Thoracic aorta (tissue), 2 donors: ENCODE measurements around the gene LGR4. TPM values are rescaled to one million over a fixed set of nuclear protein-coding genes. Genes with fewer than 3 reads are reported as not detected.

Source experiments
- ATAC-seq: fragments of 150-250 bp; one replicate; pipeline ENCODE4 v1.8.0; 2017; ENCODE audit warnings: low read depth; ENCODE audit not compliant: insufficient number of reproducible peaks, low FRiP score
- DNase-seq: peaks from one replicate; pipeline ENCODE4 v3.0.0-alpha.2; 2020; ENCODE audit warnings: low spot score
- H3K27ac ChIP-seq, 2 donors: fragments of 200-600 bp; sonication (generic); 1 replicate in 1 of 2; 2 replicates in 1 of 2; pipeline ENCODE4 v1.5.1; 2016; ENCODE audit warnings: mild to moderate bottlenecking in 2 of 2, moderate library complexity in 2 of 2
- H3K27me3 ChIP-seq: fragments of 200-600 bp; sonication (generic); replicated peaks from 2 replicates; pipeline ENCODE4 v1.6.0; 2016; ENCODE audit warnings: mild to moderate bottlenecking; ENCODE audit not compliant: insufficient read depth
- H3K36me3 ChIP-seq: fragments of 200-600 bp; sonication (generic); one replicate; pipeline ENCODE4 v1.5.1; 2016
- H3K4me1 ChIP-seq, 2 donors: fragments of 200-600 bp; sonication (generic); 1 replicate in 1 of 2; 2 replicates in 1 of 2; pipeline versions ENCODE4 v1.5.1 to v1.6.0; 2016; ENCODE audit warnings: low read depth in 2 of 2, mild to moderate bottlenecking in 1 of 2; ENCODE audit not compliant: control insufficient read depth in 1 of 2
- H3K4me3 ChIP-seq: fragments of 200-600 bp; sonication (generic); 2 replicates; pipeline ENCODE4 v1.5.1; 2016; ENCODE audit warnings: mild to moderate bottlenecking
- H3K9me3 ChIP-seq: fragments of 200-600 bp; sonication (generic); 2 replicates; pipeline ENCODE4 v1.5.1; 2016
- total RNA-seq, 2 donors: library from RNA; depleted of rRNA; stranded (reverse); fragments of >200 nt; gene quantifications; one replicate each; pipeline versions ENCODE4 v1.1.0 to v1.2.3, GENCODE V29; 2016
- TF ChIP-seq, protein P1 (sequence below): fragments of 200-600 bp; sonication (generic); IDR thresholded peaks from one replicate; pipeline ENCODE4 v1.5.1; 2019; ENCODE audit warnings: antibody characterized with exemption

LGR4 gene
- total RNA-seq, 2 donors from 2014 or later, result 26.4 to 48.6 TPM

DNA sequence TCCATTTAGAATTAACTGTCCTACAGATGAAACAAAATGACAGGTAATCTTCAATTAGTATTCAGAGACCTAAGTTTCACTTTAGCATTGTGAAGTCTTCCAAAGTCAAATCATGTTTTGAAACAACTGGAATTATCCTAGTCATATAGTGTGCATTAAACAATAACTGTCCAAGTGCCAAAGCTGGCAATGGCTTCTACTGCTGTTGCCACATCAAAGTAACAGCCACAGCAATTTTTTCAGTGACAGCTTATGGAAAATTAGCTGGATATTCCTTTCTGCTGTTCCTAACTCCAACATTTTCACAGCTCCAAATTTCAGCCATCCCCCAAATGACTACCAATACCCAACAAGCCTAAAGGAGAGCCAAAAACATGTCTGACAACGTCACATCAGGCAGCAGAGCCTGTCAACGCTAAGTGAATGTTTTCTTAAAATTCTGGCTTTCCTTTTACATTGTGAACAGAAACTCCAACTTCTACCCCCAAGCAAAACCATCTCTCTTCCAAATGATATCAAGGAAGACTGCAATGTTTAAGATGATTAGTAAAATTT, 64.3 kb downstream of the LGR4 start:
- no peak overlapping the region for H3K4me3 ChIP-seq
- TF ChIP-seq, protein P1, sequence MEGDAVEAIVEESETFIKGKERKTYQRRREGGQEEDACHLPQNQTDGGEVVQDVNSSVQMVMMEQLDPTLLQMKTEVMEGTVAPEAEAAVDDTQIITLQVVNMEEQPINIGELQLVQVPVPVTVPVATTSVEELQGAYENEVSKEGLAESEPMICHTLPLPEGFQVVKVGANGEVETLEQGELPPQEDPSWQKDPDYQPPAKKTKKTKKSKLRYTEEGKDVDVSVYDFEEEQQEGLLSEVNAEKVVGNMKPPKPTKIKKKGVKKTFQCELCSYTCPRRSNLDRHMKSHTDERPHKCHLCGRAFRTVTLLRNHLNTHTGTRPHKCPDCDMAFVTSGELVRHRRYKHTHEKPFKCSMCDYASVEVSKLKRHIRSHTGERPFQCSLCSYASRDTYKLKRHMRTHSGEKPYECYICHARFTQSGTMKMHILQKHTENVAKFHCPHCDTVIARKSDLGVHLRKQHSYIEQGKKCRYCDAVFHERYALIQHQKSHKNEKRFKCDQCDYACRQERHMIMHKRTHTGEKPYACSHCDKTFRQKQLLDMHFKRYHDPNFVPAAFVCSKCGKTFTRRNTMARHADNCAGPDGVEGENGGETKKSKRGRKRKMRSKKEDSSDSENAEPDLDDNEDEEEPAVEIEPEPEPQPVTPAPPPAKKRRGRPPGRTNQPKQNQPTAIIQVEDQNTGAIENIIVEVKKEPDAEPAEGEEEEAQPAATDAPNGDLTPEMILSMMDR, result no peak
- DNase-seq, result no peak
- H3K27ac ChIP-seq, result peak overlapping the region; percentile 13 to 16
- ATAC-seq, result no peak
- peaks cover 31 to 58% of the 10 kb centered on the region in 2 donors for H3K4me1 ChIP-seq
- H3K27me3 ChIP-seq, result no peaks in the 10 kb centered on the region
- H3K36me3 ChIP-seq, result no peaks in the 10 kb centered on the region
- no peaks in the 10 kb centered on the region for H3K9me3 ChIP-seq

DNA sequence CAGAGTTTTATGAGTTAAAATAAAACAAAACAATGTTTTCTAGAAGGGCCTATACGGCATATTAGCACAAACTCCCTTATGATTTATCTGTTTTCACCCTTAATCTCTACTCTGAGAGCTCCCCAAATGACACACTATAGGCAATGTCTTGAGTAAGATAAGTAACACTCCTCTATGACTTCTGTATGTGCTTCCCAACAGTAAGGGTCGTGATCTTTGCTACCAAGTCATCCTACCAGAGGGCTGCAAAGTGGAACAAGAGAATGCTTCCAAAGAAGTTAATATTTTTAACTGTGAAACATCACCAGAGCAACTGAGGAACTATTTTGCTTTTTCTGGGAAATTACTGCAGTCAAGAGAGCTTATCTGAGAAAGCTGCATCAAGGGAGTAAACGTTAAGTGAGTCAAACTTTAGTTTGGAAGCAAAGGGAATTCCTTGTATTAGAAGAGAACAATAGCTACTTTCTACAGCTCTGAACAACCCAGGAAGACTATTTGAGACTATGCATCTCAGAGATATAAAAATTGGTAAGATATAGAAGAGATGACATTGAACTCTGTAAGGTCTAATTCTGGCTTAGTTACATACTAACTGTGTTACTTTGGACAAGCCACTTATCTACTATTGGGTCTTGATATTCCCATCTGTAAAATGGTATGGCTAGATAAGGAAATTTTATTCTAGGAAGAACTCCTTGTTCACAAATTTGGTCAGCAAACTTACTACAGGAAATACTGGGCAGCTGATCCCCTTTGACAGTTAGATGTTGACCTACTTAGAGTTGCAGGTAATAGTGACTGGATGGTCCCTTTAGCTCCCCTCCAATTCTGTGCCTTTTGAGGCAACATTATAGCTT, 65.9 kb downstream of the LGR4 start:
- no peak overlapping the region for H3K4me3 ChIP-seq
- TF ChIP-seq, protein P1, result no peak
- H3K36me3 ChIP-seq, result no peaks in the 10 kb centered on the region
- H3K9me3 ChIP-seq, result no peaks in the 10 kb centered on the region
- H3K27me3 ChIP-seq, result no peaks in the 10 kb centered on the region
- peaks cover 31 to 58% of the 10 kb centered on the region in 2 donors for H3K4me1 ChIP-seq
- H3K27ac ChIP-seq, result peak overlapping the region; percentile 58 to 60
- ATAC-seq, result peak; percentile 48
- no peak for DNase-seq

GRCh38 chr11:27405134-27405533, 67.5 kb downstream of the LGR4 start:
- H3K27ac ChIP-seq, result peak overlapping the region in 1 of 2 donors; percentile 45
- TF ChIP-seq, protein P1, result no peak
- no peak for ATAC-seq

GRCh38 chr11:27404427-27404826, 68.2 kb downstream of the LGR4 start:
- DNase-seq, result no peak
- H3K9me3 ChIP-seq, result no peaks in the 10 kb centered on the region
- no peaks in the 10 kb centered on the region for H3K36me3 ChIP-seq
- TF ChIP-seq, protein P1, result no peak
- H3K4me3 ChIP-seq, result no peak overlapping the region
- H3K27ac ChIP-seq, result peak overlapping the region in 1 of 2 donors; percentile 45
- H3K27me3 ChIP-seq, result no peaks in the 10 kb centered on the region
- no peak for ATAC-seq
- peaks cover 31 to 54% of the 10 kb centered on the region in 2 donors for H3K4me1 ChIP-seq

More at GRCh38 chr11:27405134-27405533, 67.5 kb downstream of the LGR4 start:
- no peak for DNase-seq
- Histone ChIP-seq H3K36me3 (no peaks in the 10 kb centered on the region), H3K4me1 (peaks cover 31 to 58% of the 10 kb centered on the region in 2 donors), H3K9me3 (no peaks in the 10 kb centered on the region), H3K4me3 (peak overlapping the region; percentile 17), H3K27me3 (no peaks in the 10 kb centered on the region)

DNA sequence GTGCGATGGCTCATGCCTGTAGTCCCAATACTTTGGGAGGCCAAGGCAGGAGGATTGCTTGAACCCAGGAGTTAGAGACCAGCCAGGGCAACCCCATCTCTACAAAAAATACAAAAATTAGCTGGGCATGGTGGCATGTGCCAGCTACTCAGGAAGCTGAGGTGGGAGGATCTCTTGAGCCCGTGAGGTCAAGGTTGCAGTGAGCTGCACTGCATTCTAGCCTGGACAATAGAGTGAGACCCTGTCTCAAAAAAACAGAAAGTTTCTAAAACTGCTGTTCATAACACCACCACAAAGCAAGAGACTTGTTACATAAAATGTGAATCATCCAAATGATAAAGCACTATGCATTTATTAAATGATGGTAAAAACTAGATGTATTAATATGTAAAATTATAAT, 69.4 kb downstream of the LGR4 start:
- peaks cover 22 to 42% of the 10 kb centered on the region in 2 donors for H3K4me1 ChIP-seq
- no peak overlapping the region for H3K4me3 ChIP-seq
- H3K9me3 ChIP-seq, result no peaks in the 10 kb centered on the region
- DNase-seq, result no peak
- H3K27ac ChIP-seq, result no peak overlapping the region
- ATAC-seq, result no peak
- TF ChIP-seq, protein P1, result no peak
- H3K27me3 ChIP-seq, result no peaks in the 10 kb centered on the region
- no peaks in the 10 kb centered on the region for H3K36me3 ChIP-seq
